Stimulated activated CD4-positive, alpha-beta T cell treated with anti-CD3 and anti-CD28 coated beads, Interleukin-2, amount 100 ng/mL, for 48 hours (primary cell): ENCODE measurements around the gene TAF1B.
"Not testable (repeated sequence)": the region's sequence is repeated elsewhere in the genome, so short reads cannot be mapped to it uniquely, and the experiment has no call there.

ENCODE experiments used
- DNase-seq, 2 donors: peaks; one replicate each; pipeline ENCODE4 v3.0.0-alpha.2; 2020

The TAF1B gene

DNA sequence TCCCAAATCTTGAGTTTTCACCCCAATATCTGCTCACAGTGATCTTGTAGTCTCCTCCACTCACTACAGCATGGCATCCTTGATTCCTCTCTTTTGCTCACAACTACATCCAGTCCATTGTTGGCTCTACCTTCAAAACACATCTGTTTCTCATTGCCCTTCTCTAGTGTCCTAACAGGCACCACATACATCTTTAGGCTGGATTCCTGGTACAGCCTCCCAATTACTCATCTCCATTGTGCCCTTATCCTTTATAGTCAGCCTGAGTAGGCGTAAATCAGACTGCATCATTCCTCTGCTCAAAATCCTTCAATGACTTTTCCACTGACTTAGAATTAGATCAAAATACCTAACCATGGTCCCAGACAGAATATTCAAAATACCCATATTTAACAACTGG, 10.7 kb upstream of the TAF1B start:
- no peak for DNase-seq

DNA sequence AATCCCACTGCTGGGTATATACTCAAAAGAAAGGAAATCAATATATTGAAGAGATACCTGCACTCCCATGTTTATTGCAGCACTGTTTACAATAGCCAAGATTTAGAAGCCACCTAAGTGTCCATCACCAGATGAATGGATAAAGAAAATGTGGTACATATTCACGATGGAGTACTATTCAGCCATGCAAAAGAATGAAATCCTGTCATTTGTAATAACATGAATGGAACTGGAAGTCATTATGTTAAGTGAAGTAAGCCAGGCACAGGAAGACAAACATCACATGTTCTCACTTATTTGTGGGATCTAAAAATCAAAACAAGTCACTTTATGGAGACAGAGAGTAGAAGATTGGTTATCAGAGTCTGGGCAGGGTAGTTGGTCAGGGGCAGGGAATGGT, 8.2 kb upstream of the TAF1B start:
- DNase-seq, result not testable (repeated sequence)

DNA sequence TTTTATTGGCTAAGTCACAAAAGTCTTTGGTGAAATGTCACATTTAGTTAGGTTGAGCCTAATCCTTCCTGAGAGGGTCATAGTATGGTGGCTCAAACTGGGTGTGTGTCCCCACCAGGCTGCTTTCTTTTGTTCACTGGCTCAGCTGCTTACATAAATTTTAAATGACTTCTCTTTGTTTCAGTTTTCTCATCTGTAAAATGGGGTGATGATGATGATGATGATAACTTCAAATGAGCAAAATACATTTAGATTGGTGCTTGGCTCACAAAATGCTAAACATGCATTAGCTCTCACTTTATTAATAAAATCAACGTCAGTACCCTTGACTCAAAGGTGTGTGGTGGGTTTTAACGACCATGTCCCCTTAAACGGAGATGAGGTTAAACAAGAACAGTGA, 7.2 kb upstream of the TAF1B start:
- no peak for DNase-seq

DNA sequence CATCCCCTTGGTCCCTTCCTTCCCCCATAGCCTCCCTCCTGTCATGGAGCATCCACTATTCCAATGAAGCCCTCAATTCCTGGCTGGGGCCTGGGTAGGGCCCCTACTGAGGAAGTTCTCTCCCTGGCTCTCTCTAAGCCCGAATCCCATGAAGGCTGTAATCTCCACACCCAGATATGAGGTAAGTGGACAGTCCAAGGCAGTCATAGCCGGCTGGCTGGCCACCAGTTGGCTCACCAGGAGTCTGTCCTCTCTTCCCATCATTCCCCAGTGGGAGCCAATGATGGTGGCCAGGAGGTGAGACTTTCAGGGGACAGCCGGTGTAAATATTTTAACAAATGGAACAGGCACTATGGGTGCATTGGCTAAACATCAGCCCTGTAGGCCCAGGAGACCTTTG, 6.8 kb upstream of the TAF1B start:
- no peak for DNase-seq

DNA sequence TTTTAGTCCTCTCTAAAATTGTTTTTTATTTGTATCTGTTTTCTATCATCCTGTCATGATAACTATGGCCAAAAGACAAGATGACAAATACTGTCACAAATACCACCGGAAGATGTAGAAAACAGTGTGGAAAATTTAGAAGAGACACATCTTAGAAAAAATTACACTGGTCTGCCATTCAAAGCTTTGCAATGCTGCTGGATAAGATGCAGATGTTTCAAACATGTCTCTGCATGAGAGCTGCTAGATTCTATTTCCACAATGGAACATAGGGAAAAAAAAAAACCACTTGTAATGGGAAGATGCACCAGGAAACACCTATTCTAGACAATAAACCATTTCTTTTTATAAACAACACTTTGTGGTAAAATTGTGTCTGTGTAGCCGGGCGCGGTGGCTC, 5.8 kb upstream of the TAF1B start:
- no peak for DNase-seq

DNA sequence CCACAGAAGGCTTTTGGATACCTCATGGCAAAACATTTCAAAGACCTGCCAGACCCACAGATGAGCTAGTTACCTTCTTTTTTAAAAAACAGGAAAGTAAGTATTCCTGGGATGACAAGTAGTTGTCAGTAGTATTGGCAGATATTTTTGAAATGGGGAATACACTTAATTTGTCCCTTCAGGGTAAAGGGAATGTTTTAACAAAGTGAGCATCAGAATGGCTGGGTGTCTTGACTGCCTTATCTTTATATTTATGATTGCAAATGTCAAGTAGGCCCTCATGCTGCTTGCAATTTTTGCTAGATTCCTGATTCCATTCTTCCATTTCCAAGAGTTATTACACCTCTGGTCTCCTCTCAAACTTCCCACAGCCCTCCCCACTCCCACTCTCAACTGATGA, 4.9 kb upstream of the TAF1B start:
- DNase-seq, result no peak

DNA sequence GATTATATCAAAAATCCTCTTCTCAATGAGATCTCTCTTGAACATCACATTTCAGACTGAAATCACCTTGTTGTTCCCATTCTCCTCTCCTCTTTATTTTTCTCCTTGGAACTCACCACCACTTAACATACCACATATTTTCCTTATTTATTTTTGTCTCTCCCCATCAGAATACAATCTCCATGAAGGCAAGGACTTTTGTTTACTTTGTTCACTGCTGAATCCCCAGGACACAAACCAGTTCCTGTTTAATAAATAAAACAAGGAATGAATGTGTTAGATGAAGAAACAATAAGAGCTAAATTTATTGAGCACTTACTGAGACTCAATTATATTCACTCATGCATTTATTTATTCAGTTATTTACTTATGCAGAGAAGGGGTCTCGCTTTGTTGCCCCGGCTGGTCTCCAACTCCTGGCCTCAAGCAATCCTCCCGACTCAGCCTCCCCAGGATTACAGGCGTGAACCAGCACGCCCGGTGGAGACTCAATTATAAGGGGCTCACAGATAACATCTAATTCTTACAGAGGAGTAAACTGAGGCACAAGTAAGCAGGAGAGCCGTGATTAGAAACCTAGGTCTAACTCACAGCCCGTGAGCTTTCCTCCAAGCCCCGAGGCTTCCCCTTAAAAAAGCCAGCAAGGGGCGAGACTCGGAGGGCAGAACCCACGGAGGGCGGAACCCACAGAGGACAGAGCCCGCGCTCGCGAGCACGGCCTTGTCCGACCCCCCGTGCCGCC, 616 bp upstream of the TAF1B start:
- DNase-seq, result no peak

DNA sequence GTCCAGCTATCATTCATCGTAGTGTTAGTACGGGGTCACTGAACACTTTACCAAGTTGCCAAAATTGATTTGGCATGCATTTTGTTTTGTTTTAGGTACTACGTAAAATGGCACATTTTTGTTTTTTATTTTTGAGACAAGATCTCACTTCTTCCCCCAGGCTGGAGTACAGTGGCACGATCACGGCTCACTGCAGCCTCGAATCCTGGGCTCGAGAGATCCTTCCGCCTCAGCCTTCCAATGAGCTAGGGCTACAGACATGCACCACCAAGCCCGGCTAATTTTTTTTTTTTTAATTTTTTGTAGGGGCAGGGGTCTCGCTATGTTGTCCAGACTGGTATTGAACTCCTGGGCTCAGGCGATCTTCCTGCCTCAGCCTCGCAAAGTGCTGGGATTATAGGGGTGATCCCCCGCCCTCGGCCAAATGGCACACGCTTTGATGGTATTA, 786 bp downstream of the TAF1B start:
- DNase-seq, result no peak

DNA sequence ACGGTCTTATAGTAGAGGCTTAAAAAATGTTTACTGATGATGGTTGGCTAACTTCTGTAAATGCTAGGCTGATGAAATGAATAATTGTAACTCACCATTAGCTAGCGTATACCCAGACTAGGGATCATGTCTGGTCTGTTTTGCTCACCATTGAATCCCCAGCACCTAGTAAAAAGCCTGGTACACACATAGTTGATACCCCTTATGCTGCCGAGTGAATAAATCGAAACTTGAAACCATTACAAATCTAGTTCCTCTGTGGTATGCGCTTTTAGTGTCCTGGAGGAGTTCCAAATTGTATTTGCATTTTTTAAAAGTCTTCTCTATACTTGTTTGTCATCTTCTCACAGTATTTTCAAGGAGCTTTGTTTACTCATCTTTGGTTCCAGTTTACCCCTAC, 1.3 kb downstream of the TAF1B start:
- DNase-seq, result no peak

DNA sequence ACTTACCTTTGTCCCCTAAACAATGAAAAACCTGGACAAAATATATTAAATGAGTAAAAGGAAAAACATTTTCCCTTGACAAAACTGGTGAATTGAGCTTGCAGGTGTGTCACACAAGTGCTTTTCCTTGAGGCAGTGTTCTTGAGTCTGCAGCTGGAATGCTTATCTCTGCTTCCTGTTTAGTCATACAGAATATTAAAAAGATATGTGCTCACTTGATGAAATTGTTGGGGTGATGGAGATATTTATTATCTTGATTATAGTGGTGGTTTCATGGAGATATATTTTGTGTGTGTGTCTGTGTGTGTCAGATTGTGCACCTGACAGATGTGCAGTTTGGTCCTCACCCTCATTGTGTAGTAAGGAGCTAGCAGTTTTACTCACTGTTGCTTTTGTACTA, 3.3 kb downstream of the TAF1B start:
- no peak for DNase-seq

DNA sequence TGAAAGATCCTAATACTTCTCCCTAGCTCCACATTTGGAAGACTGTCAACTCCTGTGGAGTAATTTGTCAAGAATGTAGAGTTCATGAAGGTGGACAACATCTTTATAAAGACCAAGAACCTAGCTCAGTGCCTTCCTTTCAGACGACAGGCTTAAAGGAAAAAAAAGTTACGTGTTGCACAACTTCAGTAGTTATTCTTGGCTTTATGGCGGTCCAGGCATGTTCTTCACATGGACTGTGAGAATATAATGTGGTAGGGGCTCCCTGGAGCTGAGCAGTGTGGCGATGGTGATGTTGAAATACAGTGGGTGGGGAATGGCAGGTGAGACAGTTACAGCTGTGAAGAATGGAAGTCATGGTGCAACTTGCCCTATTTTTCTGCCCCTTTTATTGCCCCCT, 3.9 kb downstream of the TAF1B start:
- no peak for DNase-seq

DNA sequence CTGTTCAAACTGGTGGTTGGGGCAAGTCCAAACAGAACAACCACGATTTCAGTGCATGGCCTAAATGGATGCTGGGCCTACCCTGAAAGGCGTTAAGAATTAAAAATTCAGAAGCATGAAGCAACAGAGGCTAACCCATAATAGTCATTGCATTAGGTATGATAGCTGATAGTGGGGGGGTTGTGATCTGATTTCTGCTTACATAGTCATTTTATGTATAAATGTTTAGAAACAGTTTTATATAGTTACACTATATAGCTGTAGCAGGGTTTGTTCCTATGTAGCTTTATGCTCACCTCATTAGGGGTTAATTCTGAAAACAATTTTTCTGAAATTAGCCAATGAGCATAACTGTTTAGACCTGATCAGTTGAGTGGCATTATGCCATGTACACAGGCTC, 9.6 kb downstream of the TAF1B start:
- no peak for DNase-seq

DNA sequence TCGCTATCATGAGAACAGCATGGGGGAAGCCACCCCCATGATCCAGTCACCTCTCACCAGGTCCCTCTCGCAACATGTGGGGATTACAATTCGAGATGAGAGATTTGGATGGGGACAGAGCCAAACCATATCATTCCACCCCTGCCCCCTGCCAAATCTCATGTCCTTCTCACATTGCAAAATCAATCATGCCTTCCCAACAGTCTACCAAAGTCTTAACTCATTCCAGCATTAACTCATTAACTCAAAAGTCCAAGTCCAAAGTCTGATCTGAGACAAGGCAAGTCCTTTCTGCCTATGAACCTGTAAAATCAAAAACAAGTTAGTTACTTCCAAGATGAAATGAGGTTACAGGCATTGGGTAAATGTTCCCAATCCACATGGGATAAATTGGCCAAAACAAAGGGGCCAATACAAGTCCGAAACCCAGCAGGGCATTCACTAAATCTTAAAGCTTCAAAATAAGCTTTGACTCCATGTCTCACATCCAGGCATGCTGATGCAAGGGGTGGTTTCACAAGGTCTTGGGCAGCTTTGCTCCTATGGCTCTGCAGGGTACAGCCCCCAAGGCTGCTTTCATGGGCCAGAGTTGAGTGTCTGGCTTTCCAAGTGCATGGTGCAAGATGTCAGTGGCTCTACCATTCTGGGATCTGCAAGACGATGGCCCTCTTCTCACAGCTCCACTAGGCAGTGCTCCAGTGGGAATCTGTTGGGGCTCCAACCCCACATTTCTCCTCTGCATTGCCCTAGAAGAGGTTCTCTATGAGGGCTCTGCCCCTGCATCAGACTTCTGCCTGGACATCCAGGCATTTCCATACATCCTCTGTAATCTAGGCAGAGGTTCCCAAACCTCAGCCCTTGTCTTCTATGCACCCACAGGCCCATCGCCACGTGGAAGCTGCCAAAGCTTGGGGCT, 14.8 kb downstream of the TAF1B start:
- DNase-seq, result no peak

DNA sequence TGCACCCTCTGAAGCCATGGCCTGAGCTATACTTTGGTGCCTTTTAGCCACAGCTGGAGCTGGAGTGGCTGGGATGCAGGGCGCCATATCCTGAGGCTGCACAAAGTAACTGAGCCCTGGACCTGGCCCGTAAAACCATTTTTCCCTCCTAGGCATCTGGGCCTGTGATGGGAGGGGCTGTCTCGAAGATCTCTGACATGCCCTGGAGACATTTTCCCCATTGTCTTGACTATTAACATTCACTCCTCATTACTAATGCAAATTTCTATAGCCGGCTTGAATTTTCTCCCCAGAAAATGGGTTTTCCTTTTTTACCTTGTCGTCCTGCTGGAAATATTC, 15.4 kb downstream of the TAF1B start:
- DNase-seq, result no peak

DNA sequence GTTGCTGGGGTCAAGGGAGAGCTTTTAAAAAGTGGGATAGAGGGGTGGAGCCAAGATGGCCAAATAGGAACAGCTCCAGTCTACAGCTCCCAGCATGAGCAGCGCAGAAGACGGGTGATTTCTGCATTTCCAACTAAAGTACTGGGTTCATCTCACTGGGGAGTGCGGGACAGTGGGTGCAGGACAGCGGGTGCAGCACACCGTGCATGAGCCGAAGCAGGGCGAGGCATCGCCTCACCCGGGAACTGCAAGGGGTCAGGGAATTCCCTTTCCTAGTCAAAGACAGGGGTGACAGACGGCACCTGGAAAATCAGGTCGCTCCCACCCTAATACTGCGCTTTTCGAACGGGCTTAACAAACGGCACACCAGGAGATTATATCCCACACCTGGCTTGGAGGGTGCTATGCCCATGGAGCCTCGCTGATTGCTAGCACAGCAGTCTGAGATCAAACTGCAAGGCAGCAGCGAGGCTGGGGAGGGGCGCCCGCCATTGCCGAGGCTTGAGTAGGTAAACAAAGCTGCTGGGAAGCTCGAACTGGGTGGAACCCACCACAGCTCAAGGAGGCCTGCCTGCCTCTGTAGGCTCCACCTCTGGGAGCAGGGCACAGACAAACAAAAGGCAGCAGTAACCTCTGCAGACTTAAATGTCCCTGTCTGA, 17.8 kb downstream of the TAF1B start:
- not testable (repeated sequence) for DNase-seq

DNA sequence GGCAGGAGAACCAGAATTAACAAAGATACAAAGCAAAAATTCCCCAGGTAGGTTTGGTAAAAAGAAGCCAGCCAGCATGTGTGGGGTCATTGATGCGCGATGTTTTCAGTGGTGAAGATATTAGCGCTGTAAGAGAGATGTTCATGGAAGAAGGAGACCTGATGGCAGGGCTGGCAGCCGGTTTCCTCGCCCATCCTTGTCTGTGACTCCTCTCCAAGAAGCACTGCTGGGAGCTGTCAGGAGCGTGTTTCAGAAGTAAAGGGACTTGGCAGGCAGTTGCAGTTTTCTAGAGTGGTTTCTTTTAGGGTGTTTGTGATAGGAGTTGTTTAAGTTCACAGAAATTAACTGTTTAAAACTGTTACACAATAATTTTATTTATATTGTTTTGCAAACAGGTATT, 24.6 kb downstream of the TAF1B start:
- DNase-seq, result no peak

DNA sequence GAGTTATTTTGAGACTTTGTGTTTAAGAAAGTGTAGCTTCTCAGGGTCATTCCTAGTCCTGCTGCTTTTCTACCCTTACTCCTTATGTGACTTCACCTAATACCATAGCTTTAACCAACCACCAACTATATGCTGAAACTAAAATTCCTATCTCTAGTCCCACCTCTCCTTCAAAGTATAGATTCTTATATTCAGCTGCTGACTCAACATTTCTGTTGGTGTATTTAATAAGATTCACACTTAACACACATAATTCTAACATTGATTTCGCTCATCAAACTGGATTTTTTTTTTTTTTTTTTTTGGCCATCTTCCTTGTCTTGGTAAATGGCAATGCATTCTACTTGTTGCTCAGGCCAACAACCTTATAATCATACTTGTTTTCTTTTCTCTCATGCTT, 30.1 kb downstream of the TAF1B start:
- no peak for DNase-seq

DNA sequence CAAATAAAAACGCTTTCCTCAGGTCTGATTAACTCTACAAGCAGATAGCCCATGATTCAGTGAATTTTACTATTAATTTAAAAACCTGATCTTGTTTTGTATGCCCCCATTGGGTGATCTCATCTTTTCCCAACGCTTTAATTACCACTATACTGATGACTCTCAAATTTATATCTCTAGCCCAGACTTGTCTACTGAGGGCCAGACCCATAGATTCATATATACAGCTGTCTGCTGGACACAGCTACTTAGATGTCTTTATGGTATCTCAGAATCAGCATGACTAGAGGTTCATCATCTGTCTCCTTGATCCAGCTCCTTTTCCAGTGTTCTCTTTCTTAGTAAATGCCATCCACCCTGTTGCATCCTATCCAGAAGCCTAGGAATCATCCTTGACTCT, 33.8 kb downstream of the TAF1B start:
- DNase-seq, result no peak

DNA sequence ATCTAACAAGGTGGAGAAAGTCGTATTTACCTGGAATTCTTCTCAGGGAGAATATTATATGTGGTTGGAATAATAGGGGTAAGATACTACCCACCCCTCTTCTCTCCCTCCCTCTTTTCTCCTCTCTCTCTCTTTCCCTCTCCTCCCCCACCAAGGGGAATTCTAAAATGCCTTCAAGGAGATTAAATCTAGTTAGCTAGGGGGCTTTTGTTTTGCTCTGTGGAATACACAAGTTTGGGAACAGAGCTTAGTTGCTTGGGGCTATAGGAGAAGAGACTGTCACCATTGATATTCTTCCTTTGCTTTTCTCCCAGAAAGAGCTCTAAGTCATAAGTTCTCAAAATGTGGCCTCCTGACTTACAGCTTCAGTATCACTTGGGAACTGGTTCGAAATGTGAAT, 34.5 kb downstream of the TAF1B start:
- DNase-seq, result no peak

DNA sequence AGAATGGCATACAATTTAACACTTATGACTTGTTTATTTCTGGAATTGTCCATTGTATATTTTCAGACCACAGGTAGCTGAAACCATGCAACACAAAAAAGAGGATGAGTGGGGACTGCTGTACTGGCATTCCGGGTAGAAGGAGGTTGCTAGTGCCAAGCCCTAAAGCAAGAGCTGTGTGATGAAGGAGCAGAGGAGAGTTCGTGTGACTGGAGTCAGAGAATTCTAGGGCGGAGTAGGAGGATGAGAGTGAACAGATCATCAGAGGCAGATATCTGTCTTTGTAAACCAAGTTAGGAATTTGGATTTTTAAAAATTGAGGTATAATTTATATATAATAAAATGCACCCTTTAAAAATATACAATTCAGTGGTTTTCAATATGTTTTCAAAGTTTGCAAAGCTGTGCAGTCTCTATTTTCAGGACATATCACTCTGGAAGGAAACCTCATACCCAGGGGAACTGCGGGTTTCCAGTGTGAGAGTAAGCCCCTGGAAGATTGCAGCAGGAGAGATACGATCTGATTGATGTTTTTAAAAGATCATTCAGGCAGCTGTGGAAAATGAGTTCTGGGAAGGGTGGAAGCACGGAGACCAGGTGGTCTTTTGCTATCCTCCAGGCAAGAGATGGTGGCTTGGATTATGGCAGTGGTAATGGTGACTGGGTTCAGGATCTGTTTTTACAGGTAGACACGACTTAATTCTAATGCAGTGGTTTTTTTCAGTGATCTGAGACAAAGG, 36.4 kb downstream of the TAF1B start:
- DNase-seq, result no peak

DNA sequence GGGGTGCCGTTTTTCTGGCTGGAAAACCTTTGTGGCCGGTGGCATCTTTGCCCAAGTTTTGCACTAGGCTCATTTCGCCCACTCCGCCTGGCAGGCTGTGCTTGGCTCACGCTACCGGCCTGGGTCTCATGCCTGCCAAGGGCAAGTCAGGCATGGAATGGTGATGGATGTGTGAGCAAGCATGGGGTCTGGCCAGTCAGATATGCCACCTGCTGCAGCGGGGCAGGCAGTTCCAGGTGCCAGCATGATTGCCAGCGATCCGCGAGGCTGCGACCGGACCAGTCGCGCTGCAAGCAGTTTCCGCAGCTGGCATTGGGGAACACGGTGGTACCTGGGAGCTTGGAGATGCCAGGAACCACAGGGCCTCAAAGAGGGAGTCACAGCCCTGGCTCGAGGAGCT, 40.6 kb downstream of the TAF1B start:
- no peak for DNase-seq

DNA sequence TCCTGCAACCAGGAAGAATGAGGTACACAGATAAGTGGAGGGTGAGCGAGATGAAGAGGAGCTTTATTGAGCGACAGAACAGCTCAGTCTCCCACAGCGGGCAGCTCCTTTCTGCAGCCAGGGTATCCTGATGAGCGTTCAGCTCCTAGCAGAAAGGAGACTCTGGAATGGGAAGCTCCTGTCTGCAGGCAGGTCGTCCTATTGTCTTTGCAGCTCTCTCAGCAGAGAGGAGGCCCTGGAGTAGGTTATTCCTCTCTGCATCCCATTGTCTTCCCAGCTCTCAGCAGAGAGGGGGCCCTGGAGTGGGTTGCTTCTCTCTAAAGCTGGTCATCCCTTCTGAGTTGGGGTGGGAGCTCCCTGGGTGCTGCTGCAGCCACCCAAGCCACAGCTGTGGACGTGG, 41.2 kb downstream of the TAF1B start:
- no peak for DNase-seq

DNA sequence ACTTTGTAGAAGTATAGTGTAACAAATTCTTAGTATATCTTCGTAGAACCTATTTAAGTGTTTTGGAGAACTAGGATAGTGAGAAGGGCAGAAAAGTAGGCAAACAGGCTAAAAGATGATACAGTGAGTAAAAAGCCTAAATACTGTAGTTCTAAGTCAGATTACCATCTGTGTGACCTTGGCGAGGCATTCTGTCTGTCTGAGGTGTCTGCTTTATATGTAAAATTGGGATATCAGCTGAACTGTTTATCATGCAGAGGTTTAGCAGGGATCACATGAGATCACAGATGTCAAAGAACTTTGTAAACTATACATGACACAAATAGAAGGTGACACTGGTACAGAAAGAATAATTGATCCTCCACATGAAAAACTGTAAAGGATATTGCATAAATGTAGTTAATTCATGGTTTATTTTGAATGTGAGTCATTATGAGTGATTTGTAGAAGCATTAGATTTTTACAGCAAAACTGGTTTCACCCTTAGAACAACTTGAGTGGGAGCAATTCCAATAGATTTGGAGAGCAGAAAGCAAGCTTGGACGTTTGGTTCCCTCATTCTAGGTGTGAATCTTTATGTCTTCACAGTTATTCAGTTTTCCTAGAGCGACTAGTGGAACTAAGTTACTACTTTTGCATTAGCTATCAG, 41.9 kb downstream of the TAF1B start:
- DNase-seq, result no peak
